Measurements from ENCODE around the gene AK1.
"Not testable (repeated sequence)": the region's sequence is repeated elsewhere in the genome, so short reads cannot be mapped to it uniquely, and the experiment has no call there.

AK1 gene

DNA sequence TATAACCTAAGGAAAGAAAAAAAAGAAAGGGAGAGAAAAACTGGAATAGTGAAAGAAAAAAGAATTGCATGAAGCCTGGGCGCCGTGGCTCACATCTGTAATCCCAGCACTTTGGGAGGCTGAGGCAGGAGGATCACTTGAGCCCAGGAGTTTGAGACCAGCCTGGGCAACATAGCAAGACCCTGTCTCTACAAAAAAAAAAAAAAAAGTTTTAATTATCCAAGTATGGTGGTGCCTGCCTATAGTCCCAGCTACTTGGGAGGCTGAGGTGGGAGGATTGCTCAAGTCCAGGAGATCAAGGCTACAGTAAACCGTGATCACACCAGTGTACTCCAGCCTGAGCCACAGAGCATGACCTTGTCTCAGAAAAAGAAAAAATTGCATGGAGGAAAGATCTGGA lies 4.2 kb upstream of the AK1 start:
- DNase-seq = not testable (repeated sequence)

DNA sequence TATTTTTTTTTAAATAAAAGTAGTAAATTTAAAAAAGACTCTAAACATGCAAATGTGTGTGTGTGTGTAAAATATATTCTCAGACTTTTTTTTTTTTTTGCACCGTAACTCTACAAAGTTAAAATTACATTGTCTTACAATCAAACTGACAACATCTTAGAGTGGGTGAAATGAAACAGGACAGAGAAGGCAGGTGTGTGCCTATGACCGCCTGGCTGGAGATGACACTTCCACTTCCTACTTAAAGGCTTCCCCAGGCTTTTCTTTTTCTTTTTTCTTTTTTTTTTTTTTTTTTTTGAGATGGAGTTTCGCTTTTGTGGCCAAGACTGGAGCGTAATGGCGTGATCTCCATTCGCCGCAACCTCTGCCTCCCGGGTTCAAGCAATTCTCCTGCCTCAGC lies 2.7 kb upstream of the AK1 start:
- DNase-seq = no peak

- no peak for DNase-seq
These were observed 1.3 kb upstream of the AK1 start for GRCh38 chr9:127878652-127879390.

DNA sequence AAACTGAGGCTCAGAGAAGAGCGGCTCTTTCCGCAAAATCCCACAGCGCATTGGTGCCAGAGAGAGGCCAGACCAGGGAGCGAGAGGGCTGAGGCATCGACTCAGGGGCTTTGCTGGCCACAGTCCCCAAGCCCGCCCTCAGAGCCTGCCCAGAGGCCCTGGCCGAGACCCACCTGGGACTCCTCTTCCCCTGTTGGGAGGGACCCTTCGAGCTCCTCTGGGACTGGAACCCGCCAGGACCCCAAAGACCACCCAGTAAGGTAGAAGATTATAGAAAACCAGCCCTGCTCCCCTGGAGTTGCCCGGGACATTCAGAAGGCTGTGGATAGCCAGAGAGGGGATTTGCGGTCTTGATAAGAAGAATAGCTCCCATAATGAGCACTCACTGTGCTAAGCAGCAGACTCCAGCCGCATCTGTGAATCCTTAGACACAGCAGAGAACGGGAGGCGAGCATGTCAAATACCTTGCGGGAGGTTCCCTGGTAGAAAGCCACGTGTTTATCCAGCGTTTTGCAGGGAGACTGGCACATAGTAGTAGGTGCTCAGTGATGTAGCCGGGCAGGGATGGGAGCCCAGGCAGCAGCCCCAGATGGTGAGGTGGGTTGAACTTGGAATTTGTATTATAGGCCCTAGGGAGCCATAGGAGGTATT lies 651 bp upstream of the AK1 start:
- DNase-seq = no peak

DNA sequence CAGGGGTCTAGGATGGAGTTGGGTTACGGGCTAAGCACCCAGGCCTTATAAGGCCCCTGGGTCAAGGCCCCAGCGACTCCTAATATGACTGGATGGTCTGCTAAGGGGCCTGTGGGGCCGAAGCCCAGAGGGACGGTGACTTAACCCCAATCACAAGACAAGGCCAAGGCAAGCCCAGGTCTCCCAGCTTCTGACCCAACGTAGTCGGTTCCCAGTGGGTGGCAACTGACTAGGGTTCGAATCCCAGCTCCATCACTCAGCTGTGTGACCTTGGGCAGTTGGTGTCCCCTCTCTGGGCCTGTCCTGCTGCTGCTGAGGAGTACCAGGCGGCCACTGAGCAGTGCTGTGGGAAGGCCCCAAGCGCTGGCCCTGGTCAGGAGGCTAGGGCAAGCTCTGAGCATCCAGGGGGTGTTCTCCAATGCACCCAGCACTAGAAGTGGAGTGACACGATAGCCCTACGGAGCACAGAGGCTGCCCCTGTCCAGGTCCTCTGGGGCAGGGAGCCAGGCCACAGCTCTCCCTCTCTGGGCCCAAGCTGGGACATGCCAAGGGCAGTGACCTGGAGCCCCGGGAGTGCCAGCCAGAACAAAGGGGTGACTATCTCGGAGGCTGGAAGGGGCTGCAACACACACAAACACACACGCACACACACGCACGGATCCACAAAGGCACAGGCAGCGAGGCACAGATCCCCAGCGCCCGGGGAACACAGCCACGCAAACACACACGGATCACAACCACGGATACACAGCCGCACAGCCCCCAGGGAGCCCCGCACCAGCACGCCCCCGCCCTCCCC lies 512 bp downstream of the AK1 start:
- no peak for DNase-seq

GRCh38 chr9:127876026-127876763 lies 1.3 kb downstream of the AK1 start:
- DNase-seq = no peak

GRCh38 chr9:127875306-127875966 lies 2.0 kb downstream of the AK1 start:
- DNase-seq = no peak

GRCh38 chr9:127874301-127875221 lies 2.9 kb downstream of the AK1 start:
- DNase-seq = no peak

DNA sequence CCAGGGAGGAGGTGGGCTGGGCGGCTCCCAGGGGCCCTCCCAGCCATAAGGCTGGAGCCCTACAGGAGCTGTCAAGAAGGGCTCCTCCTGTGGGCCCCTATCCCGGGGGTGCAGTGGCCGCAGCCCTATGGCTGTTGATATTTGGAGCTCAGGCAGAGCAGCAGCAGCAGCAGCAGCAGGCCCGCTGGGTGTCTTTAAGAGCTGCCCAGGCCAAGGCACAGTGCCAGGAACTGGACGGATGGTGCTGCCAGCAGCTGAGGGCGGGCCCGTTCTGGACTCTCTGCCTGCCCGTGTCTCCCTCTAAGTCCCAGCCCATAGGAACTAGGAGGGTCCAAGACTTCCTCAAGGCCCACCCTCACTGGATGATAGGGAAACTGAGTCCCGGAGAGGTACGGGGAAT lies 3.6 kb downstream of the AK1 start:
- no peak for DNase-seq

GRCh38 chr9:127873223-127873691 lies 4.2 kb downstream of the AK1 start:
- DNase-seq = no peak

- no peak for DNase-seq
These were observed 4.9 kb downstream of the AK1 start for GRCh38 chr9:127872369-127873222.

DNA sequence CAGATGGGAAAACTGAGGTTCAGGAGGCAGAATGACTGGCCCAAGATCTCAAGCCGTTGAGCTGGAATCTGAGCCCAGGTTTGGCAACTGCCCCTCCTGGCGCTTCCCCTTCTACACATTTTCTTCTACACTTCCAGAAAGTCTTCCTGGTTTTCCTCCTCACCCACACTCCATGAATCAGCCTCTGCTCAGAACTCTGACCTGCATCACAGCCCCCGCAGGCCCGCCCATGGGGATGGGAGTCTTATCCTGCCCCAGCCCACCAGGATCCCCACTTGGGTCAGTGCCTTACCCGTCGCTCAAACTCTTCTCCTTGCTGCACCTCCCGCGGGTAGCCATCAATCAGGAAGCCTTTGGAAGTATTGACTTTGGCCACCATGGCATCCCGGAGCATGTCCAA lies 5.9 kb downstream of the AK1 start:
- DNase-seq = no peak

DNA sequence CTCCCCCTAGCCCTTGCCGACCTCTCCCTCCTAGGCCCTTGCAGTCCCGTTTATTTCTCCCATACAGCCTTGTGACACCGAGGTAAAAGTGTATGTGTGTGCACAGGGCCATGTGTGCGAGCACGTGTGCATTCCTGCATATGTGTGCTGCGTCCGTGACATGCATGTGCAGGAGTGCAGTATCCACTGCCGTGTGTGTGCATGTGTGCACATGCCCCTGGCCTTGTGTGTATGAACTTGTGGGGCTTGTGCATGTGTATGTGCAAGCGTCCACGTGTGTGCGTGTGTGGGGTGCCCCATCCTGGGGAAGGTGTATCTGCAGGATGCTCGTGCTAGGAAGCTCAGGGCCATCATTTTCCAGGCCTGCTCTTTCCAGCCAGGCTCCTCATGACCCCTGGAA lies 6.6 kb downstream of the AK1 start:
- no peak for DNase-seq

DNA sequence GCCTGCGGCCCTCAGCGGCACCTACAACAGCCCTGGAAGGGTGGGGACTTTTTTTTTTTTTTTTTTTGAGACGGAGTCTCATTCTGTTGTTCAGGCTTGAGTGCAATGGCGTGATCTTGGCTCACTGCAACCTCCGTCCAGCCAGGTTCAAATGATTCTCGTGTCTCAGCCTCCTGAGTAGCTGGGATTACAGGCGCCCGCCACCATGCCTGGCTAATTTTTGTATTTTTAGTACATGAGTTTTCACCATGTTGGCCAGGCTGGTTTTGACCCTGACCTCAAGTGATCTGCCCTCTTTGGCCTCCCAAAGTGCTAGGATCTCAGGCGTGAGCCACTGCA lies 7.4 kb downstream of the AK1 start:
- DNase-seq = not testable (repeated sequence)

- DNase-seq = peak; percentile 83
These were observed 7.9 kb downstream of the AK1 start for GRCh38 chr9:127869310-127870152.

DNA sequence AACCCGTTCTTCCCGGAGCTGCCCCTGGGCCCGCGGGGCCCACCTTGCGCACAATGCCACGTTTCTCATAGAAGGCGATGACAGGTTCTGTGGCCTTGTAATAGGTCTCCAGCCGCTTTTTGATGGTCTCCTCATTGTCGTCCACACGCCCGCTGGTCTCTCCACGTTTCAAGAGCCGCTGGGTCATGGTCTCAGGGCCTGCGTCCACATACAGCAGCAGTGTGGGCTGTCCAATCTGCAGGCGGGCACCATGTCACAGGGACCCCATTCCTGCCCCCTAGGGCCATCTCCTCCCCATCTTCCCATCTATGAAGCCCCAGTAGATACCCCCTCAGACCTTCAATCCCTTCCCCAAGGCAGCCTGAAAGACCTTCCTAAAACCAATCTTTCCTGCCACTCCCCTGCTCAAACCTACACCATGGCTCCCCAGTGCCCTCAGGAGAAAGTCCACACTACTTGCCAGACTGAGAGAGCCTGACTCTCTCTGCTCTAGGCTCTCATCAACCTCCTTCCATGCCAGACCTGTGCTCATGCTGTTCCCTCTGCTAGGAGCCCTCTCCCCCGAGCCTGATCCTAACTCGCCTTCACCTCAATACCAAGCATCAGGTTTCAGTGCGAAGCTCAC lies 9.1 kb downstream of the AK1 start:
- no peak for DNase-seq

GRCh38 chr9:127867356-127868277 lies 9.9 kb downstream of the AK1 start:
- DNase-seq = no peak

DNA sequence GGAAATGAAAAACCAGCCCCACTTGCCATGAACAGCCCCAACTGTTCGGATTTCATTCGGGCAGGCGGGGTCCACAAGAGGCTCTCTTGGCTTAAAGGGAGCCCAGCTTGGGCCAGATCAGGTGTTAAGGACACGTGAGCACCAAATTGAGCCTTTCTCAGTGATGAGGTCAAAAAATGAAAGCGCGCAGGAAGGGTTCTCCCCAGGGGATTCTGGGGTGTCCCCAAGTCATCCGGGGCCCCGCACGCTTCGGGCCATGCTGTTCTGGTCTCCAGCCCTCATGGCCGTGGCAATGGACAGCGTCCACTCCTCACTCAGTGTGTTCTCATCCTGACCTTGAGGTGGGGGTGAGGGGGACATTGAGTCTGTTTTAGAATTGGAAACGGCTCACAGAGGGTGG lies 10.9 kb downstream of the AK1 start:
- no peak for DNase-seq
